GM23338 (cell line): Measurements from ENCODE around the gene REV3L. TPM values are rescaled to one million over a fixed set of nuclear protein-coding genes. Genes with fewer than 3 reads are reported as not detected.

Experiments used
- ATAC-seq: fragments of 200-7000 bp; cut with Tn5 transposase; 3 replicates; pipeline ENCODE4 v1.9.1; 2020
- DNase-seq: peaks from one replicate; pipeline ENCODE4 v3.0.0-alpha.2; 2015; ENCODE audit warnings: low spot score
- H2AFZ ChIP-seq: fragments of 200-600 bp; sonication (generic); 2 replicates; pipeline ENCODE4 v1.8.0; 2016; ENCODE audit warnings: antibody characterized with exemption, mild to moderate bottlenecking, moderate library complexity
- H3F3A ChIP-seq: fragments of 200-600 bp; sonication (generic); replicated peaks from 2 replicates; pipeline ENCODE4 v1.8.0; 2017; ENCODE audit warnings: antibody characterized with exemption, mixed run types, low read depth
- H3K27ac ChIP-seq: fragments of 200-600 bp; sonication (generic); 2 replicates; pipeline ENCODE4 v1.6.1; 2016; ENCODE audit warnings: low read depth
- H3K27me3 ChIP-seq: fragments of 200-600 bp; sonication (generic); 2 replicates; pipeline ENCODE4 v1.8.0; 2016; ENCODE audit warnings: mild to moderate bottlenecking, mixed run types, moderate library complexity; ENCODE audit not compliant: insufficient read depth
- H3K36me3 ChIP-seq: fragments of 200-600 bp; sonication (generic); 2 replicates; pipeline ENCODE4 v1.8.0; 2016; ENCODE audit warnings: mild to moderate bottlenecking; ENCODE audit not compliant: insufficient read depth
- H3K4me1 ChIP-seq: fragments of 200-600 bp; sonication (generic); 2 replicates; pipeline ENCODE4 v1.8.0; 2016; ENCODE audit warnings: mild to moderate bottlenecking, moderate library complexity; ENCODE audit not compliant: insufficient read depth
- H3K4me2 ChIP-seq: fragments of 200-600 bp; sonication (generic); 2 replicates; pipeline ENCODE4 v1.7.1; 2017; ENCODE audit warnings: mixed run types
- H3K4me3 ChIP-seq: fragments of 200-600 bp; sonication (generic); 2 replicates; pipeline ENCODE4 v1.6.1; 2016; ENCODE audit warnings: mixed run types
- H3K79me2 ChIP-seq: fragments of 200-600 bp; sonication (generic); replicated peaks from 2 replicates; pipeline ENCODE4 v1.8.0; 2017; ENCODE audit warnings: mild to moderate bottlenecking; ENCODE audit not compliant: insufficient read depth
- H3K9me2 ChIP-seq: fragments of 200-600 bp; sonication (generic); 2 replicates; pipeline ENCODE4 v1.8.0; 2017; ENCODE audit not compliant: insufficient read depth
- H4K20me1 ChIP-seq: fragments of 200-600 bp; sonication (generic); replicated peaks from 2 replicates; pipeline ENCODE4 v1.8.0; 2017; ENCODE audit warnings: mild to moderate bottlenecking; ENCODE audit not compliant: insufficient read depth
- H3K27ac Mint-ChIP-seq: 2 replicates; pipeline ENCODE4 v1.8.0; 2020; ENCODE audit warnings: inconsistent platforms, mild to moderate bottlenecking, moderate library complexity, mixed read lengths
- H3K27me3 Mint-ChIP-seq: 3 replicates; pipeline ENCODE4 v1.8.0; 2022; ENCODE audit warnings: low read depth, mild to moderate bottlenecking, moderate library complexity, mixed read lengths, inconsistent platforms; ENCODE audit not compliant: insufficient read depth, poor library complexity
- H3K36me3 Mint-ChIP-seq: 3 replicates; pipeline ENCODE4 v1.8.0; 2021; ENCODE audit warnings: low read depth, mild to moderate bottlenecking, inconsistent platforms, moderate library complexity, mixed read lengths
- H3K4me1 Mint-ChIP-seq: 3 replicates; pipeline ENCODE4 v1.8.0; 2020; ENCODE audit warnings: mild to moderate bottlenecking, inconsistent platforms, mixed read lengths
- H3K4me3 Mint-ChIP-seq: 3 replicates; pipeline ENCODE4 v1.8.0; 2021; ENCODE audit warnings: moderate library complexity, mild to moderate bottlenecking, inconsistent platforms, mixed read lengths
- H3K9me3 Mint-ChIP-seq: 3 replicates; pipeline ENCODE4 v1.8.0; 2020; ENCODE audit warnings: moderate library complexity, mild to moderate bottlenecking, inconsistent platforms, mixed read lengths
- CREB1 ChIP-seq: fragments of 250-450 bp; sonication (Bioruptor Pico); IDR thresholded peaks from 2 replicates; pipeline ENCODE4 v1.5.0; 2020; ENCODE audit warnings: low read depth, mild to moderate bottlenecking, moderate library complexity
- CTCF ChIP-seq, 2 experiments: fragments of 200-600 bp in 1 of 2; sonication (generic) in 1 of 2; conservative IDR thresholded peaks; 2 replicates each; pipeline versions ENCODE4 v1.5.1 to v1.6.1; 2016 to 2017; ENCODE audit warnings: antibody characterized with exemption in 2 of 2, low read depth in 2 of 2, mild to moderate bottlenecking in 2 of 2, moderate library complexity in 1 of 2
- EZH2 ChIP-seq: fragments of 200-600 bp; sonication (generic); IDR thresholded peaks from one replicate; pipeline ENCODE4 v1.8.0; 2017; ENCODE audit warnings: antibody characterized with exemption, mild to moderate bottlenecking, low read depth; ENCODE audit not compliant: unreplicated experiment
- EZH2phosphoT487 ChIP-seq: fragments of 200-600 bp; sonication (generic); IDR thresholded peaks from one replicate; pipeline ENCODE4 v1.8.1; 2018; ENCODE audit warnings: antibody characterized with exemption; ENCODE audit not compliant: unreplicated experiment
- REST ChIP-seq: IDR thresholded peaks from one replicate; pipeline ENCODE4 v1.6.1; 2018; ENCODE audit warnings: antibody characterized with exemption; ENCODE audit not compliant: unreplicated experiment
- ZNF114 ChIP-seq: fragments of 250-450 bp; sonication (Bioruptor Pico); IDR thresholded peaks from 2 replicates; pipeline ENCODE4 v1.5.0; 2020; ENCODE audit warnings: mild to moderate bottlenecking, moderate library complexity
- ZNF331 ChIP-seq: fragments of 250-450 bp; sonication (Bioruptor Pico); IDR thresholded peaks from 2 replicates; pipeline ENCODE4 v1.5.0; 2020; ENCODE audit warnings: low read depth, mild to moderate bottlenecking, moderate library complexity
- ZNF462 ChIP-seq: fragments of 250-450 bp; sonication (Bioruptor Pico); IDR thresholded peaks from 2 replicates; pipeline ENCODE4 v1.5.0; 2020; ENCODE audit warnings: mild to moderate bottlenecking, moderate library complexity
- polyA plus RNA-seq: library from polyadenylated mRNA; unstranded; fragments of >200 nt; fragmentation: Nextera tagmentation; extraction: Ambion mirVana; gene quantifications from 2 replicates; pipeline ENCODE4 v1.2.1, GENCODE V29; 2016
- total RNA-seq: library from RNA; depleted of rRNA; stranded (reverse); fragments of >200 nt; shearing (Covaris generic); gene quantifications from 2 replicates; pipeline ENCODE4 v1.2.3, GENCODE V29; 2014

The REV3L gene
- total and polyA plus RNA-seq, 2 experiments from 2014 or later = 8.3 to 13.1 TPM

GRCh38 chr6:111437573-111437972 lies 45.4 kb downstream of the REV3L start (continued):
- TF ChIP-seq EZH2phosphoT487 = no peak
- TF ChIP-seq CREB1 = no peak
- no peak for TF ChIP-seq ZNF114
- TF ChIP-seq REST = no peak
- no peak for TF ChIP-seq EZH2

- peaks cover 4% of the 10 kb centered on the region; the same call in 2 of the 3 replicates for H3K4me1 Mint-ChIP-seq
- H3K4me3 ChIP-seq = no peak overlapping the region
- no peaks in the 10 kb centered on the region for H3K27me3 ChIP-seq
- ATAC-seq (no peak), DNase-seq (no peak)
- no peak overlapping the region for H3K27ac ChIP-seq
- H3K27me3 Mint-ChIP-seq = peaks cover 4% of the 10 kb centered on the region
- H3K4me1 ChIP-seq = no peaks in the 10 kb centered on the region
- H3K36me3 ChIP-seq = no peaks in the 10 kb centered on the region
- H3K36me3 Mint-ChIP-seq = peaks cover 9% of the 10 kb centered on the region; the same call in 2 of the 3 replicates
- no peaks in the 10 kb centered on the region for H3F3A ChIP-seq
- peaks cover 43% of the 10 kb centered on the region for H3K79me2 ChIP-seq
- H4K20me1 ChIP-seq = no peaks in the 10 kb centered on the region; the same call in 1 of the 2 replicates
- no peak overlapping the region for H3K27ac Mint-ChIP-seq
- H3K9me2 ChIP-seq = no peaks in the 10 kb centered on the region
- no peak overlapping the region for H3K4me3 Mint-ChIP-seq
- no peak overlapping the region for H2AFZ ChIP-seq
- H3K9me3 Mint-ChIP-seq = peaks cover 3% of the 10 kb centered on the region; the same call in 2 of the 3 replicates
- no peak overlapping the region for H3K4me2 ChIP-seq
- no peak for TF ChIP-seq EZH2phosphoT487
- TF ChIP-seq ZNF331 (CRISPR knock-in tag) = no peak
- no peak for TF ChIP-seq CTCF (conservative IDR thresholded peaks at IDR 0.05; ENCODE audit: low read depth in 2 of 2)
- no peak for TF ChIP-seq REST
- TF ChIP-seq ZNF462 = no peak
Measured at GRCh38 chr6:111432511-111432910, 50.5 kb downstream of the REV3L start.
